GM18873 (cell line): ENCODE results near the gene IFT43.

ENCODE experiments used
- ATAC-seq: cut with Tn5 transposase; IDR thresholded peaks from one replicate; pipeline ENCODE4 v1.9.1; 2021; ENCODE audit warnings: mild to moderate bottlenecking, moderate library complexity, moderate number of reproducible peaks; ENCODE audit not compliant: unreplicated experiment, low FRiP score

IFT43 gene

GRCh38 chr14:76101391-76102379 is 116.1 kb downstream of the IFT43 start:
- ATAC-seq, result no peak

- ATAC-seq, result no peak
Measured at GRCh38 chr14:76104802-76105355, 119.3 kb downstream of the IFT43 start.

DNA sequence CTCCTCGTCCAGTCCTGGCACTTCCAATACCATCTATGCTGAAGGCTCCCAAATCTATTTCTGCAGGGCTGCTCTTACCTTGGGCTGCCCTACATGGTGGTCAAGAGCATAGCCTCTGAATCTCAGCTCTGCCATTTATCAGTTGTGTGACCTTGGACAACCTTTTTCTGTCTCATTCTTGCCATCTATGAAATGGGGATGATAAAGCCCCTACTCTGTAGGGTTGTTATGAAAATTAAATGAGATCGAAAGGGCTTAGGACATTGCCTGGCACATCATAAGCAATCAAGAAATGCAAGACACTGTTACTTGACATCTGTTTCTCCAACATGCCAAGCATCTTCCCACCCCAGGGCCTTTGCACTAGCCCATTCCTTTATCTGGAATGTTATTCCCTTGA is 120.6 kb downstream of the IFT43 start:
- no peak for ATAC-seq

GRCh38 chr14:76109087-76109880 is 123.7 kb downstream of the IFT43 start:
- no peak for ATAC-seq

DNA sequence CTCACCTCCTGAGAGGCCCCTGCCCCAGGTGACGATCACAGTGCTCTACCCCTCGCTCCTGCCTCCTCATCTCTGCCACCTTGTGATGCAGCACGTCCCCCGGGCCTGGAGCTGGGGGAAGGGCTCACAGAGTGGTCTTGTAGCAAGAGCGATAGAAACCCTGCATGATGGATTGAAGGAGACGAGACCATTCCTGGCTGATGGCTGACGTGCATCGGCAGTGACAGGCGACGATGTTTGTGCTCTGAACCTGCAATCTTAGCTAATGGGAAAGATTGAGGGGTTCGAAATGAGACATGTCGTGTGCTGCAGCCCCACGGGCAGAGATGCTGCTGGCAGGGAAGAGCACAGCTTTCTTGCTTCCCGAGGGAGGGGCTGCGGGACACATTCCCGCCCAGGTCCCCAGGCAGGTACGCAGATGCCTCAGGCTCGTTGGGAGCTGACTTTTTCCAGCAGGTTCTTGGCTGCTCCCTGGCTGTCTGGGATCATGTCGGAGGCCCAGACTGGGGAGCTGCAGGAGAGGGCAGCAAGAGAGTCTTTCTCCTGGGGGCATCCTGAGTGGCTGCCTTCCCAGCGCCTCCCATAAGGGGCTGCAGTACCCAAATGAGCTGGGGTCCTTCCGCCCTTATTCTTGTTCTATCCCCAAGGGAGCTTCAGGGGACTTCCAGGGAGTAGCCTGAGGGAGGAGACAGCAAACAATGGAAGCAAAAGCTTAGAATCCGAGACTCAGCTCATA is 127.5 kb downstream of the IFT43 start:
- ATAC-seq, result no peak

DNA sequence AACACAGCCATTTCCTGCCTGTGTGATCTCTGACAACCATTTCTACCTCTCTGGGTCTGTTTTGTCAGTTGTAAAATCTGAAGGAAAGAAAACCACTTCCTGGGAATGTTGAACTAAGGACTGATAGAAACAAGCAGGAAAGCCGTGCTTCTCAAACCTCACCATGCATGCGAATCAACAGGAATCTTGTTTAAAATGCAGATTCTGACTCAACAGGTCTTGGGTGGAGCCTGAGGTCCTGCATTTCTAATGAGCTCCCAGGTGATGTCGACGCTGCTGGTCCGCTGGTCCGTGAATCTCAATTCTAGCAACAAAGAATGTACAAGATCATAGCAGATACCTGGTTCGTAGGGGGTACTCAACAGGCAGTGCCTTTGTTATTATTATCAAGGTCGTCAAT is 128.1 kb downstream of the IFT43 start:
- ATAC-seq, result no peak

DNA sequence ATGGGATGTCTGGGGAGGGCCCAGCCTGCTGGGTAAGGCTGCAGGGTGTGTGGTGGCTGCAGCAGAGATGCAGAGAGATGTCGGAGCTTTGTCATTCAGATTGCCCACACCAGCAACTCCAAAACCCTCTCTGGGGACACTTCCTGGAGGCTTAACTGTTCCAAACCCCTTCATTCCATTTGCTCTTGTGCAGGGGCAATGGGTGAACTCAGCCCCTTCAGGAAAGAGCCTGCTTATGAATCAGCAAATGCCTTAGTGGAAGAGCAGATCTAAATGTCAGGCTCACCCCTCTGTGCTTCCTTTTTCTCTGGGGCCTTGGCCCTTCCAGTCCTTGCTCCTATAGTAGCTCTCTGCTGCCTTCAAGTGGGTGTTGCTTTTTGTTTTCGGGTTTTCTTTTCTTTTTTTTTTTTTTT is 129.5 kb downstream of the IFT43 start:
- ATAC-seq, result no peak

DNA sequence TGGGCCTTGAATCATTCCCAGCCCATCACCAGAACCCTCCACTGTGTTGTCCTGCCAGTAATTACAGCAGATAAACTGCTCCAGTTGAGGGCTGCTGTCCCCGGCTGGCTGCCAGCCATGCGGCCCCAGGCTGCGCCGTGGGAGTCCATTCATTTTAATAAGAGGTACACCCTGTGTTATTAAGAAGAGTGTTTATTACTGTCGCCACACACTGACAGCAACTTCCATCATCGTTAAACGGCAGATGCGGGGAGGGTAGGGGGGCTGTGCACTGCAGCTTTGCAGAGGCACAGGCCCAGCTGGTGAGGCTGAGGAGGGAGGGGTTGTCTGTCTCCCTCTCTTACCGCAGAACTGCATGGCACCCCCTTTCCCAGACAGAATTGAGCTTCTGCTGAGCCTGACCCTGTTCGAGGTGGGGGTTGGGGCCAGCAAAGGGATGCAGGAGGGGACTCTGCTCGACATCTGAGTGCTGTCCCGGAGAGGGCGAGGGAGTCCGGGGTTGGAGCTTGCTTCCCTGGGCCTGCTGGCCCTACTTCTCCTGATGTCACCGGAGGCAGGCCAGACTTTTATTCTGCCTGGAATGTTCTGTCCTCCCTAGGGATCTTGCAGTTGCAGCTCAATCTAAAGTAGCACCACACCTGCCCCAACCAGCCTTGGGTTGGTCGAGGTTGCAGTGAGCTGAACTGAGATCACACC is 132.4 kb downstream of the IFT43 start:
- no peak for ATAC-seq

DNA sequence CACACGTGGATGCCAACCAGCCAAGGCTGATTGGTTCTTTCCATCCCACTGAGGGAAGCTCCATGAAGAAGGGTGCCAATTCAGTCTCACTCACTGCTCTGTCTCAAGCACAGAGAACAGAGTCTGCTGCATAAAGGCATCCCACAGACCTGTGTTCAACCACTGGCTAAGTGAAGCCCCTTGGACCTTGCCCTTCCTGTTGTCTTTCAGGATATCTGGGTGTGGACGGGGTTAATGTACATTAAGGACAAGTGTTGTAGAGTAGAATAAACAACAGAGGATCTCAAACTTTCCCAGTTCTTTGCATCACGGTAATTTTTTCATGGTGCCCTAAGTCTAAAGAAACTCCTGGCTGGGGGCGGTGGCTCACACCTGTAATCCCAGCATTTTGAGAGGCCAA is 133.0 kb downstream of the IFT43 start:
- ATAC-seq, result no peak

GRCh38 chr14:76121089-76121748 is 135.7 kb downstream of the IFT43 start:
- ATAC-seq, result no peak

GRCh38 chr14:76123426-76124225 is 138.1 kb downstream of the IFT43 start:
- no peak for ATAC-seq

- no peak for ATAC-seq
Measured at GRCh38 chr14:76125511-76125910, 139.9 kb downstream of the IFT43 start.

DNA sequence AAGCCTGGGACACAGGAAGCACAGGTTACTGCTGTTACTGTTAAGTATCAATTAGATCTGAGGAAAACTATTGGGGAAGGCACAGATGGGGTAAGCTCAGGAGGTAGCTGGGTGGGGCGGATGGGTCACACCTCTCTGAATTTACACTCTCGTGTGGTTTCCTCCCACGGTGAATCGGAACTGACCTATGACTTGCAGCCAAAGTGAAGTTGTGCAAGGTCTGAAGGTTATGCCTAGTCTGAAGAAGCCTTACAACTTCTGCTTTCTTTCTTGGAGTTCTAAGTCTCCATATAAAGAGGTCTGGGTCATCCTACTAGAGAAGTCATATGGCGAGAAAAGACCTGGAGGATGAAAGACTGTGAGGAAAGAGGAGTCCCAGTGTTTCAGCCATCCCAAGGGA is 140.5 kb downstream of the IFT43 start:
- no peak for ATAC-seq

DNA sequence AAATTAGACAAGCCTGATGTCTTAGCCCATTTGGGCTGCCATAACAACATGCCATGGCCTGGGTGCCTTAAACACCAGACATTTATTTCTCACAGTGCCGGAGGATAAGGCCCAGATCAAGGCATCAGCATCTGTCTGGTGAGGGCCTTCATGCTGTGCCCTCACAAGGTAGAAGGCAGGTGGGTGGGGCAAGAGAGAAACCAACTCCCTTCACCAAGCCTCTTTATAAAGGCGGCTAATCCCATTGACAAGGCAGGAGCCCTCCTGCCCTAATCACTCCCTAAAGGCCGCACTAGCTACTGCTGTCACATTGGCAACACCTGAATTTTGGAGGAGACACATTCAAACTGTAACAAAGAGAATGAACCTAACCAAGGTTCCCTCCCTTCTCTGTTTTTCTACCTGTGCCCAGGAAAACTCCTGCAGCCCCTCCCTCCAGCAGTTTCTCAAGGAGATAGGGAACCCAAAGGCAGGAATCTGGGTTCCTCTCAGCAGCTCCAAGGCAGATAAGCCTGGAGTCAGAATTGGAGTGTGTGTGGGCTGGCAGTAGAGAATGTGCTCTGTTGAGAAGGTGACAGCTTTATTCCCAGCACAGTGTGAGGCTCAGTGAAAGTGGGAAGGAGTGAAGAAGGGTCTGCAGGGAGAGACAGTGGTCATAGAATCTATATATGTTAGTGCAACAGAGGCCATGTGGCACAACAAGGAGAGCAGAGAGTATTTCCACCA is 144.5 kb downstream of the IFT43 start:
- ATAC-seq, result no peak

GRCh38 chr14:76131071-76131965 is 145.8 kb downstream of the IFT43 start:
- no peak for ATAC-seq

DNA sequence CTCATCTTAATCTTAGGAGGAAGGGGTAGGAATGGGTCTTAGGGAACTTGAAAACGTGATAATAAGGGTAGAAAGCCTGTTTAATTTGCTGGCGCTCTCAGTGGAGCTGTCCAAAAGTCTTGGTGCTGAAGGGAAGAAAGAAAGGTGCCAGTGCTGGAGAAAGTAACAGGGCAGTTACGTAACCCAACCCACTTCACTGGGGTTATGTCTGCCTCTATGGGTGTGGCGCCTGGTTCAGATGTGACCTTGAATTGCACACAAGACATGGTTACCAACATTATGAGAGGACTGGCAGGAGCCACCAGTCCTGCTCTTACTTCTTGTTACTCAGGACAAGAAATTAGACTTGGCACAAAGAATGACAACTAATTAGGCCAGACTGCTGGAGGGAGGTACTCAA is 147.5 kb downstream of the IFT43 start:
- ATAC-seq, result no peak
